Activated effector memory CD4-positive, alpha-beta T cell treated with Interleukin-2 at 50 U/mL for 16 hours (primary cell): ENCODE measurements around the gene ANAPC16.
"Not testable (repeated sequence)": the region's sequence is repeated elsewhere in the genome, so short reads cannot be mapped to it uniquely, and the experiment has no call there.

Experiments
- DNase-seq: peaks from one replicate; pipeline ENCODE4 v3.0.0-alpha.2; 2020

The ANAPC16 gene

DNA sequence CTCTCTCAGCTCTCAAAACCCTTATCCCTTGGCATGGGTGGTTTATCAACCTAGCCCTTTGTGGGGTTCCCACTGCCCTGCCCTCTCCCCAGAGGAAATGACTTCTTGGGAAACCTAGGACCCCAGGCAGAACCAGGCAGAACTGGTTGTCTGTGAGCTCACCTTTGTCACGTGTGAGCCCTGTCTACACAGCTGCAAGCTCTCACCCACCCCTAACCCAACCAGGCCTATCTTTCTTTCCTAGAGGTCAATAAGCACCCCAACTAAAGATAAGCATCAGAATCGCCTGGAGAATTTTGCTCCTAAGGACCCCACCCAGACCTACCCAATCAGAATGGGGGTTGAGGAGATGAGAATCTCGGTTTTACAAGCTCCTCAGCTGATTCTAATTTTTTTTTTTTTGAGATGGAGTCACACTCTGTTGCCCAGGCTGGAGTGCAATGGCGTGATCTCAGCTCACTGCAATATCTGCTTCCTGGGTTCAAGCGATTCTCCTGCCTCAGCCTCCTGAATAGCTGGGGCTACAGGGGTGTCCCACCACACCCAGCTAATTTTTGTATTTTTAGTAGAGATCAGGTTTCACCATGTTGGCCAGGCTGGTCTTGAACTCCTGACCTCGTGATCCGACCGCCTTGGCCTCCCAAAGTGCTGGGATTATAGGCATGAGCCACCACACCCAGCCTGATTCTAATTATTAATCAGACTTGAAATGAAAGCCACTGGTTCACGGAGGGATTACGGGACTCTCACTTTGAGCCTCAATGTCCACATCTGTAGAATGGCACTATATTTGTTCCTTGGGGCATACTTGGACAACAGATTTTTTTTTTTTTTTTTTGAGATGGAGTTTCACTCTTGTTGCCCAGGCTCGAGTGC, 50.4 kb downstream of the ANAPC16 start:
- no peak for DNase-seq

DNA sequence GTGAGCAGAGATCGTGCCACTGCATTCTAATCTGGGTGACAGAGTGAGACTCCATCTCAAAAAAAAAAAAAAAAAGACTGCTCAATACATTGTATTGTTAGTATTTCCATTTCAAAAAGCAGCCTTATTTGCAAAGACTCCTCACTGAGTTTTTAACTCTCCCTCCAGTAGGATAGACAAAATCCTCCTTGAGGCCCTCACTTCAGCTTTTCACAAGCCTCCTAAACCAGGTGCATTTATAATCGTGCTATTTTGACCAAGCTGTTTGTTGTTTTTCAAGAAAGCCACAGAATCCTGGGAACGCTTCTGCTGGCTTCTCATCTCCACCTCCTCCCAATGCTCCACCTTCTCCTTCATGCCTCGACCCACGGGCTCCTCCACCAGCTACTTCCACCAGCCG, 51.6 kb downstream of the ANAPC16 start:
- DNase-seq: no peak

DNA sequence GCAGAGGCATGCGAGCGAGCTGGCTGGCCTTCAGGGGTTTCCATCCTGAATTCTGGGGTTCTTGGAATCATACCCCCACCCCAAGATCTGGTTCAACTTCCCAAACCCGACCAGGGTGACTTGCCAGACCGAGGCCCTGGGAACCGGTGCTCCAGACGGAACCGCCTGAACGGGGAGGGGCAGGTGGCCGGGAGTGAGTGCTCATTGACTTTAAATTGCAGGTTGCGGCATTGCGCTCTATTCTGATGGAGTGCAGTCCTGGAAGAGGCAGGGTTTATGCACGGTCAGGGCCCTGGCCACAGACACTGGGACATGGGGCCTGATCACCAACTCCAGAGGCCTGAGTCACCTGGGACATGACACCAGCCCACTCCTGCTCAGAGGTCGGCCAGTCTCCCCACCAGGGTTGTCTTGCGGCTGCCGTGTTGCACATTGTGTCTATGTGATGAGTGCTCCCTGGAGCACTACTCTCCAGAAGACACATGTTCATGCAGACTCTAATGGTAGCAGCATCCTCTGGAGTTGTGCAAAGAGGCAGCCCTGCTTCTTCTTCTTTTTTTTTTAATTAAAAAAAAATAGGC, 52.1 kb downstream of the ANAPC16 start:
- no peak for DNase-seq

DNA sequence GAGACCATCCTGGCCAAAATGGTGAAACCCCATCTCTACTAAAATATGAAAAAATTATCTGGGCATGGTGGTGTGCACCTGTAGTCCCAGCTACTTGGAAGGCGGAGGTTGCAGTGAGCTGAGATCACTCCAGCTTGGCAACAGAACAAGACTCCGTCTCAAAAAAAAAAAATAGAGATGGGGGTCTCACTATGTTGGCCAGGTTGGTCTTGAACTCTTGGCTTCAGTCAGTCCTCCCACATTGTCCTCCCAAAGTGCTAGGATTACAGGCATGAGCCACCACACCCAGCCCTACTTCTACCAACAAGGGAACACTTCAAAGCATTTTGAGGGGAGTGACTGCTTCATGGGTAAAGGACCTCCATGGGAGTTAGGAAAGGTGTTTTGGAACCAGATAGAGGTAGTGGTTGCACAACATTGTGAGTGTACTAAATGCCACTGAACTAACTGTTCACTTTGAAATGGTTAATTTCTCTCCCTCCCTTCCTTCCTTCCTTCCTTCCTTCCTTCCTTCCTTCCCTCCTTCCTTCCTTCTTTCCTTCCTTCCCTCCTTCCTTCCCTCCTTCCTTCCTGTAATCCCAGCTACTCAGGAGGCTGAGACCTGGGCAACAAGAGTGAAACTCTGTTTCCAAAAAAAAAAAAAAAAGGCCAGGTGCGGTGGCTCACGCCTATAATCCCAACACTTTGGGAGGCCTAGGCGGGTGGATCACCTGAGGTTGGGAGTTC, 52.8 kb downstream of the ANAPC16 start:
- not testable (repeated sequence) for DNase-seq

DNA sequence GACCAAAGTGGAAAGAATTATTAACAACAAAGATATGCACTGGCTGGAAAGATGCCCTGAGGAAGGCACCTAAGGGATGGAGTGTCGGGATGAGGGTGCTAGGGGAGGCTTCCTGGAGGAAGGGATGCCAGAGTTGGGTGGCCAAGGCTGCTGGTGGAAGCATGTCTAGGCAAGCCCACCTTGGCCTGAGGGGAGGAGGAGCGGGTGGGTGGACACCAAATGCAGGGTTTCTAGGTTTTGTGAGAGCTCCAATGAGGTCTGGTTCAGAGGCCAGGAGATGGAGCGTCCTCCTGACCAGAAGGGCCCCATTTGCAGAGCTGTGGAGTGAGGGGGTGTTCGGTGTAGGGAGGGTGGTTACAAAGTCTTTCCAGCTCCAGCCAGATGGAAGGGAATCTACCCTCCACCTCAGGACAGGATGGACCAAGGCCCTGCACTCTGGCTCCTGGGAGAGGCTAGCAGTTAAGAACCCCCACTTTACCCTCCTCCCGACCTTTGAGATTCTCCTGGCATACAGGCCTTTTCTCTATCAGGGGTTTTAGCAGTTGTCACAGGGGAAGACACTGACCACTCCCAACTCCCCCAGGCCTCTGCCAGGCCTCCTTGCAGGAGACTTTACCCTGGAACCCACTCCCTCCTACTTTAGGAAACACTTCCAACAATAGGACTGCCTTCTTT, 54.9 kb downstream of the ANAPC16 start:
- no peak for DNase-seq

DNA sequence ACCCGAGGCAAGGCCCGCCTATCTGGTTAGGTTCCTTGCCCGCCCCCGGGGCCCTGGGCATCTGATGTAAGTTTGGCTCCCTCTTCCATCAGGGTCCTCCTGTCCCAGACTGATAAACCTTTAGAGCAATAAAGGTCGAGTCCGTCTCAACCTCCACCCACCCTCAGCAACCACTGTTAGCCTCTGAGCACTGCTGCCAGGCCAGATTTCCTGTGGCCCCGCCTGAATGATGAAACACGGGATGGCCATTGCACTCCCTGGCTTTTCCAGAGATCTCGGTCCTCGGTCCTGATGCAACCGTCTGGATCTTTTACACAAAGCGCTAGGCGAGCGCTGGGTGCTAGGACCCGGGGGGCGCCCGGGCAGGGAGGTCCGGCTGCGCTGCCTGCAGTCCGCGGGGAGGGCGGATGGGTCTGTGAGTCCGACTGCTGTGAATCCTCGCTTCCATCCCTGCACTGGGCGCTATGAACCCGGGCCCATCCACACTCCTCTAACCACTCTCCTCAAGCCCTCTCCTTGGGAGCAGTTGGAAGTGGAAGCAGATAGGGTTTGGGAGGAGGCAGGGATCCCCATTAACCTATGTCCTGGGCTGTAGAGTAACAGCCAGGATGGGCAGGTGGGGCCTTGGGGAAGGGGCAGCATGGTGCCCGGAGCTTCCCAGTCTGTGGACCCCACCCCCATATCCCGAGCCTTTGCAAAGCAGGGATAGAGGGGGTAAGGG, 57.0 kb downstream of the ANAPC16 start:
- no peak for DNase-seq

DNA sequence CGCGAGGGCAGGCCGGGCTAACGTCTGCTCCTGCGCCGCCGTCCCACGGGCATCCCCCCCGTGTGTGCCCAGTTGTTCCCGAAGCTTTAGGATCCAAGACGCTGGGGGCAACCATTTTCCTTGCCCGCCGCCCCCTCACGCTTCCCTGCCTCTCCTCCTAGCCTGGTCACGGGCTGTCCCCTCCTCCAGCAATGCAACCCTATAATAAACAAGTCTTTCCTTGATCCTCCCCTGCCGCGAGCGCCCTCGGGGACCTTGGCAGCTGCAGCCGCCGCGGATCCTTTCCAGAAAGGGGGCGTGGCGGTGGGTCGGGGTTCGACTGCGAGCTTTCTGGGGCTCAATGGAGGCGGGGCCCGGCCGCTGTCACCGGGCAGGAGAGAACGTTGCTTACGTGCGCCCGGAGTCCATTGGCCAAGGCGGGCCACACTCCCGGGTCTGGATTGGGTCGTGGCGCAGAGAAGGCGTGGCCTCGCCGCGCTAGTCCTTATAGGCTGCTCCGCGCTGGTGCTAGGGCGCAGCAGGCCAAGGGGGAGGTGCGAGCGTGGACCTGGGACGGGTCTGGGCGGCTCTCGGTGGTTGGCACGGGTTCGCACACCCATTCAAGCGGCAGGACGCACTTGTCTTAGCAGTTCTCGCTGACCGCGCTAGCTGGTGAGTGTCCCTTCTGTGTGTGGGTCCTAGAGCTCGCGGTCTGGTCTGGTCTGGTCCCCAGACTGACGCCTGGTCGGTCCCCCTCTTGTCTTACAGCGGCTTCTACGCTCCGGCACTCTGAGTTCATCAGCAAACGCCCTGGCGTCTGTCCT, 57.8 kb downstream of the ANAPC16 start, which contains the start of gene DDIT4:
DDIT4 (plus strand) TSS at position 515 of the 803 bp plus-strand sequence. CDS start 293 bp downstream, outside the sequence.
- peak; percentile 95 for DNase-seq

DNA sequence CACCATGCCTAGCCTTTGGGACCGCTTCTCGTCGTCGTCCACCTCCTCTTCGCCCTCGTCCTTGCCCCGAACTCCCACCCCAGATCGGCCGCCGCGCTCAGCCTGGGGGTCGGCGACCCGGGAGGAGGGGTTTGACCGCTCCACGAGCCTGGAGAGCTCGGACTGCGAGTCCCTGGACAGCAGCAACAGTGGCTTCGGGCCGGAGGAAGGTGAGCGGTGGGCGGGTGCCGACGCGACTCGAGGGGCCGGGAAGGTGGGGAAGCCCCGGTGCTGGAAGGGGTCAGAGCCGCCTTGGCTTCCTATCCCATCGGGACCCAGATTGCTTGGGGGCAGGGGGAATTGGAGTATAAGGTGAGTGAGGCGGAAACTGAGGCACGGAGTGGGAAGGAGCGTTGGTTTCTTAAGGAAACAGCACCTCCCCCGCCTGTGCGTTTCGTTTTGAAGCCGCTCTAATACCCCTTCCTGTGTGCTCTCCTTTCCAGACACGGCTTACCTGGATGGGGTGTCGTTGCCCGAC, 58.5 kb downstream of the ANAPC16 start:
- DNase-seq: no peak

DNA sequence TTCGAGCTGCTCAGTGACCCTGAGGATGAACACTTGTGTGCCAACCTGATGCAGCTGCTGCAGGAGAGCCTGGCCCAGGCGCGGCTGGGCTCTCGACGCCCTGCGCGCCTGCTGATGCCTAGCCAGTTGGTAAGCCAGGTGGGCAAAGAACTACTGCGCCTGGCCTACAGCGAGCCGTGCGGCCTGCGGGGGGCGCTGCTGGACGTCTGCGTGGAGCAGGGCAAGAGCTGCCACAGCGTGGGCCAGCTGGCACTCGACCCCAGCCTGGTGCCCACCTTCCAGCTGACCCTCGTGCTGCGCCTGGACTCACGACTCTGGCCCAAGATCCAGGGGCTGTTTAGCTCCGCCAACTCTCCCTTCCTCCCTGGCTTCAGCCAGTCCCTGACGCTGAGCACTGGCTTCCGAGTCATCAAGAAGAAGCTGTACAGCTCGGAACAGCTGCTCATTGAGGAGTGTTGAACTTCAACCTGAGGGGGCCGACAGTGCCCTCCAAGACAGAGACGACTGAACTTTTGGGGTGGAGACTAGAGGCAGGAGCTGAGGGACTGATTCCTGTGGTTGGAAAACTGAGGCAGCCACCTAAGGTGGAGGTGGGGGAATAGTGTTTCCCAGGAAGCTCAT, 59.0 kb downstream of the ANAPC16 start:
- DNase-seq: peak; percentile 68

DNA sequence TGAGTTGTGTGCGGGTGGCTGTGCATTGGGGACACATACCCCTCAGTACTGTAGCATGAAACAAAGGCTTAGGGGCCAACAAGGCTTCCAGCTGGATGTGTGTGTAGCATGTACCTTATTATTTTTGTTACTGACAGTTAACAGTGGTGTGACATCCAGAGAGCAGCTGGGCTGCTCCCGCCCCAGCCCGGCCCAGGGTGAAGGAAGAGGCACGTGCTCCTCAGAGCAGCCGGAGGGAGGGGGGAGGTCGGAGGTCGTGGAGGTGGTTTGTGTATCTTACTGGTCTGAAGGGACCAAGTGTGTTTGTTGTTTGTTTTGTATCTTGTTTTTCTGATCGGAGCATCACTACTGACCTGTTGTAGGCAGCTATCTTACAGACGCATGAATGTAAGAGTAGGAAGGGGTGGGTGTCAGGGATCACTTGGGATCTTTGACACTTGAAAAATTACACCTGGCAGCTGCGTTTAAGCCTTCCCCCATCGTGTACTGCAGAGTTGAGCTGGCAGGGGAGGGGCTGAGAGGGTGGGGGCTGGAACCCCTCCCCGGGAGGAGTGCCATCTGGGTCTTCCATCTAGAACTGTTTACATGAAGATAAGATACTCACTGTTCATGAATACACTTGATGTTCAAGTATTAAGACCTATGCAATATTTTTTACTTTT, 59.7 kb downstream of the ANAPC16 start:
- no peak for DNase-seq

DNA sequence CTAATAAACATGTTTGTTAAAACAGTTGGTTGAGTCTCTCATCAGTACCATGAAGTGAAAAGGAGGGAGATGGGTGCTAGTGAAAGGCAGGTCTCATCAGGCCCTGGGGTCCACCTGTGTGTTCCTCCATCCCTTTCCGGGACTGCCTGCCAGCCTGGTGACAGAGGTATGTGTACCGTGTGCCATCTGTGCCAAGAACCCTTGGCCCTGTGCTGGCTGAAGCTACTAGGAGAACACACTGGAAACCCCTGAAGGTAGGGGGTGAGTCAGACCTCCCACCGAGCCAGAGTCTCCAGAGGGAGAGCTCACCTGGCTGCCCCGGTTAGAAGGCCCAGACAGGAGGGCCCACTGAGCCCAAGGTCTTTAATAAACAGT, 60.2 kb downstream of the ANAPC16 start:
- DNase-seq: no peak

DNA sequence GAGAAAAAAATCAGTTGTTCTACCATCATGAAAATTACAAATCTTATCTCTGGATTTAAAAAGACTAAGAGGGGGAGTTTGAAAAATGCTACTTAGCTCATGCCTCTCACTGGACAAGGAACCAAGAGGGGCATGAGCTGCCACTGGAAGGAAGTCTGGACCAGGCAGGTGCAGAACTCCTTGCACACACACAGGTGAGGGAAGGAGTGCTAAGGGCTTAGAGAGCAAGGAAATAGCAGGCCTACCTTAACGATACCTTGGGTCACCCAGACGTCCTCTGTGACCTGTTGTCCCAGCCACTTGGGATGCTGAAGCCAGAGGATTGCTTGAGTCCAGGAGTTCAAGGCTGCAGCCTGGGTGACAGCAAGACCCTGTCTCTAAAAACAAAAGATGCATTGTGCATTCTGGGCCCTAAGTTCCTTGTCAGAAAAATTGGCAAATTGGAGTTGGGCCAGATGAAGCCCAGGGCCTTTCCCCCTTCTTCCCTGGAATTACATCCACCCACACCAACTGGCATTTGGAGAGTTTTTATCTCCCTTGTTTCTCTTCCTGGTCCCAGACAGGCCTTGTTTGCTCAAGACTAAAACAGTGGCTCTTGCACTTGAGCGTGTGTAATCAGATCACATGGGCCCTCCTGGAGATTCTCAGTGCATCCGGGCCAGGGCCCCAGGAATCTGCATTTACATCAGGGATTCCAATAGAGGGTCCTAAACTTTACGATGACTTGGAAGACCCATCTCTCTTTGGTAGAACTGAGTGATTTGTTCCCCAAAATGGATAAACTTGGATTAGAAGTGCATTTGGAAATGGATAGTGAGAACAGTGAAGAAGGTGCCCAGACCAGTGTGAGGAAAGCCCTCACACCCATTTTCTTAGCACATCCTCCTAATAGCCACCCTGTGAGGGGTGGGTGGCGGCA, 60.9 kb downstream of the ANAPC16 start:
- DNase-seq: no peak

DNA sequence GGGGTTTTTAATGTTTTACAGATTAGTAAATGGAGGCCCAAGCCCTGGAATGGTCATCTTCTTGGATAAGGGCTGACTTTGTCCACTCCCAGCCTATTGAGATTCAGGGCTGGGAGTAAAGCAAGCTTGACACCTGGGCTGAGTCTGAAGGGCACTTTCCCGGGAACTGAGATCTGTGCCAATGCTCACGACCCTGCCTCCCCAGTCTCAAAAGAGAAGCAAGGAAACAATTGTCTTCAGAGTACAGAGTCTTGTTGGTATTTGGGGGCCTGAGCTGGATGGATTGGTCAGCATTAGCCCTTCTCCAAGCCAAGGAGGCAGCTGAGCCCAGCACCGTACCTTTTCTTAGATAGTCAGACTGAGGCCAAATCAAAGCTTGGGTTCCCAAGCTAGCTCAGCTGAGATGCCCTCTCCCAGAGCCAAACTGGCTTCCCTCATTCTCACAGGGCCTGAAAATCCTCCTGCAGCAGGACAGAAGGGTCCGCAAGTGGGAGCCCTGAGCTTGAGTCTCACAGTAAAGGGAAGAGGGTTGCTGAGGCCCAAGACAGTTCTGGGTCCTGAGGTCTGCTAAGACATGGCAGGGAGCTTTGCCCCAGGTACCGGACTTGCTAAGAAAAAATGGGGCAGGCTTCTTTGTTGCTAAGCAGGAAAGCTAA, 61.7 kb downstream of the ANAPC16 start:
- DNase-seq: no peak

DNA sequence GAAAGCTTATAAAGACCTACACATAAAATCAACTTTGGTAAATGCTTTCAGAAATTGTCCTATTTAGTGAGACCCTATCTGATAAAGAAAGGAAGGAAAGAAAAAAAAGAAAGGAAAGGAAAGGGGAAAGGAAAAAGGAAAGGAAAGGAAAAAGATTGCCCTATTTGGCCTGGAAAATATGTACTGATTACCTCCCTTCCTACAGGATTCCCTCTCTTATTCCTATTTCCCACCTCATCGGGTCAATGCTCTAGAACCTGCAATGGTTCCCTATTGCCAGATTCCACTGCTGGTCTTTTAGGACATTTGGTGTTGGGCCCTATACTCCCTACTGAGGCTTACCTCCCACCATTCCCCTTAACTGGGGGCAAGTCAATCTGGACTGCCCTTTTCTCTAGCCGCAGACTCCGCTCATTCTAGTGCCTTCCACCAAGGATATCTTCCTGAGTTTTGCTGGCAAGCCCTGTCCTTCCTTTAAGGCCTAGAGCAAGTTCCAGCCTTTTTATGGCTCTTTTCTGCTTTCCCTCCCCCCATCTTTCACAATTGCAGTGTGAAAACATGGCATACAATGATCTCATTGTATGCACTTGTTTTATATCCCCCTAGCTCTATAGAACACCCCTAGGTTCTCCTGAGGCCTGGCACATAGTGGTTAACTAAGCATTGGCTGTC, 62.3 kb downstream of the ANAPC16 start:
- no peak for DNase-seq

DNA sequence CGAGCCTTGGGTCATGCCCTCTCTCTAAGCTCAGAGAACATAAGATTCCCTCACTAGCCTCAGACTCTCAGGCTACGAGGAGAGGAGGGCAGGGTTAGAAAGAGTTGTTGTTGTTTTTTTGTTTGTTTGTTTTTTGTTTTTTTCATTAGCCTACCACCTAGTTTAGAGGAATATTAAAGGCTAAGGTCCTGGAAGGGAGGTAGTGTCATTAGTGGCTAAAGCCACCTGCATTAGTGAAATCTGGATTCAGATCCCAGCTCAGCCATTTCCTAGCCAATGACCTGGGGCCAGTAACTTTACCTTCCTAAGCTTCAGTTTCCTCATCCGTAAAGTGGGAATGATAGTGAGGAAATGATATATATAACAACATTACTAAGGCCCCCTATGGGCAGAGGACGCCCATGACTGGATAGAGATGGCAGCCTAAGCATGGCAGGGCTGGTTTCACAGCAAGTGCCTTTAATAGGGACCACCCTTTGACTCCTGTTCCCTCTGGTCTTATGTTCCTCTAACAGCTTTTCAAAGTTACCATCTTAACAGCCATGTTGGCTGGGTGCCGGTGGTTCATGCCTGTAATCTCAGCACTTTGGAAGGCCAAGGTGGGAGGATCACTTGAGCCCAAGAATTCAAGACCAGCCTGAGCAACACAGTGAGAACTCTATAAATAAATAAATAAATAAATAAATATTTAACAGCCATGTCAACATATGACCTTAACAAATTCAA, 63.0 kb downstream of the ANAPC16 start:
- no peak for DNase-seq

DNA sequence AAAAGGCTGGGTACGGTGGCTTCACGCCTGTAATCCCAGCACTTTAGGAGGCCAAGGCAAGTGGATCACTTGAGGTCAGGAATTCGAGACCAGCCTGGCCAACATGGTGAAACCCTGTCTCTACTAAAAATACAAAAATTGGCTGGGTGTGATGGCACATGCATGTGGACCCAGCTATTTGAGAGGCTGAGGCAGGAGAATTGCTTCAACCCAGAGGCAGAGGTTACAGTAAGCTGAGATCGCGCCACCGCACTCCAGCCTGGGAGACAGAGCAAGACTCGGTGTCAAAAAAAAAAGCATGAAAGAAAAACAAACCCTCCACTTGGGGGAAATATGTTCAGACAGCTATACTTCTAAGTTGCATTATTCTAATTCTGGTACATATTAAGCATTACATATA, 63.8 kb downstream of the ANAPC16 start:
- DNase-seq: not testable (repeated sequence)

DNA sequence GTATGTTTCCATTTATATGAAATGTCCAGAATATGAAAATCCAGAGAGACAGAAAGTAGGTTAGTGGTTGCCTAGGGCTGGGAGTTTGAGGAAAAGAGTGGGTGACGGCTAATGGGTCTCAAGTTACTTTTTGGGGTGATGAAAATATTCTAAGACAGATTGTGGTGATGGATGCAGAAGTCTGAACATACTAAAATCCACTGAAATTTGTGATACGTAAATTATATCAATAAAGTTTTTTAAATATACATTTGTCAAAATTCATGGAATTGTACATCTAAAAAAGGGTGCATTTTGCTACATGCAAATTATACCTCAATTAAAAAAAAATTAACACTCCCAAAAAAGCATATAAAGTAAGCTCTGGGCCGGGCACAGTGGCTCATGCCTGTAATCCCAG, 67.3 kb downstream of the ANAPC16 start:
- DNase-seq: no peak
